ENCODE results near the gene ERLIN1.

The ERLIN1 gene

GRCh38 chr10:100209303-100209702 lies 23.5 kb upstream of the ERLIN1 start:
- no peak for TF ChIP-seq CTCF (IDR thresholded peaks at IDR 0.05; ENCODE audit: low read depth, low read length)
- DNase-seq (ENCODE audit: low read depth in 2 of 2), result peak; percentile 55 to 71
- no peak overlapping the region for H3K4me3 ChIP-seq (replicated peaks in 1 of 2; ENCODE audit: low read depth in 2 of 2, low read length in 2 of 2)

DNA sequence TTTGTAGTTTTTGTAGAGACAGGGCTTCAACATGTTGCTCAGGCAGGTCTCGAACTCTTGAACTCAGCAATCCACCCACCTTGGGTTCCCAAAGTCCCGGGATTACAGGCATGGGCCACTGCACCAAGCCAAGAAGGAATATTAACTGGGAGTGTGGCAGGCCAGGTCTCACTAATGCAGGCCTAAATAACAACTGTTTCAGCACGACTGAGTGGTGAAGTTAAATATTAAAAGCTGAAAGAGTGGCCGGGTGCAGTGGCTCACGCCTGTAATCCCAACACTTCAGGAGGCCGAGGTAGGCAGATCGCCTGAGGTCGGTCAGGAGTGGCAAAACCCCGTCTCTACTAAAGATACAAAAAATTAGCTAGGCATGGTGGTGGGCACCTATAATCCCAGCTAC lies 22.4 kb upstream of the ERLIN1 start:
- no peak overlapping the region for H3K4me3 ChIP-seq (replicated peaks in 1 of 2; ENCODE audit: low read depth in 2 of 2, low read length in 2 of 2)
- TF ChIP-seq CTCF (IDR thresholded peaks at IDR 0.05; ENCODE audit: low read depth, low read length), result no peak
- DNase-seq (ENCODE audit: low read depth in 2 of 2), result no peak

DNA sequence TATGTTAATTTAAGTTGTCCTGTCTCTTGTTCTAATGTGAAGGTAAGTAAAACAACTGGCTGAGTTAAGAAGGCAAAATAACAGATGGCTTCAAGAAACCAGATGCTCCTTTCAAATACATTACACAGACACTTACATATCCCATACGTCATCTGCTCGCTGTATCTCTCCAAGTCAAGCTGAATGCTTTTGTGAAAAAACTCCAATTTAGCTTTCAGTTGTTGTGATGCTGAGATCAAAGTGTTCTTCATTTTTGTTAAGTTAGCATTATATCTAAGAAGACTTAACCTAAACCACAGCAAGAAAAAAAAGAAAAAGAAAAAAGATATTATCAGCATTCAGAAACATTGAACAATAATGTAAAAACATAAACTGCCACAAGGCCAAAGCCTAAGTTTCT lies 18.5 kb upstream of the ERLIN1 start:
- no peak for TF ChIP-seq CTCF (IDR thresholded peaks at IDR 0.05; ENCODE audit: low read depth, low read length)
- no peak overlapping the region for H3K4me3 ChIP-seq (replicated peaks in 1 of 2; ENCODE audit: low read depth in 2 of 2, low read length in 2 of 2)
- no peak for DNase-seq (ENCODE audit: low read depth in 2 of 2)

DNA sequence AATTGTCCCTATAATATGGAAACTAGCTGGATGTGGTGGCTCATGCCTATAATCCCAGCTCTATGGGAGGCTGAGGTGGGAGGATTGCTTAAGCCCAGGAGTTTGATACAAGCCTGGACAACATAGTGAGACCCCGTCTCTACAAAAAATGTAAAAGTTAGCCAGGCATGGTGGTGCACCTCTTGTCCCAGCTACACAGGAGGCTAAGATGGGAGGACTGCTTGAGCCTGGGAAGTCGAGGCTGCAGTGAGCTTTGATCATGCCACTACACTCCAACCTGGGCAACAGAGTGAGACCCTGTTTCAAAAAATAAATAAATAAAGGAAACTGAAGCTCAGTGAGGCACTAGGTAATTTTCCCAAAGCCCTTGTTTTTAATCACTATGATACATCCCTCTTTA lies 15.7 kb upstream of the ERLIN1 start:
- no peak for DNase-seq (ENCODE audit: low read depth in 2 of 2)
- TF ChIP-seq CTCF (IDR thresholded peaks at IDR 0.05; ENCODE audit: low read depth, low read length), result no peak
- no peak overlapping the region for H3K4me3 ChIP-seq (replicated peaks in 1 of 2; ENCODE audit: low read depth in 2 of 2, low read length in 2 of 2)

DNA sequence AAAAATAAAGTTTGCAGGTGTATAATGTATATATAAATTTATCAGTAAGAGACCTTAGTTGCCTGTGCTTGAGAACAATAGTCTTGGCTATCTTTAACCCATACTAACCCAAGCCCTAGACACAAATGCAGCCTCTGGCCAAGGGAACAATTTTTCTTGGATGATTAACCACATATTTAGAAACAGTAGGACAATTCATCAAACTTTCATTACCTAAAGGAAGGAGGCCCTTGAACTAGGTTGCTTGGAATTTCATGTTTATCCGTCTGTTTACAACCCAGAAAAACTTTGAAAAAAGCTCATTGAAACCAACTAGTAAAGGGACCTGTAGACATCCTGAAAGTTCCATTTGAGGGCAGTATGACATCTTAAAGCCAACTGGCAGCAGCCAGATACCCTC lies 8.9 kb upstream of the ERLIN1 start:
- no peak overlapping the region for H3K4me3 ChIP-seq (replicated peaks in 1 of 2; ENCODE audit: low read depth in 2 of 2, low read length in 2 of 2)
- no peak for DNase-seq (ENCODE audit: low read depth in 2 of 2)
- no peak for TF ChIP-seq CTCF (IDR thresholded peaks at IDR 0.05; ENCODE audit: low read depth, low read length)

DNA sequence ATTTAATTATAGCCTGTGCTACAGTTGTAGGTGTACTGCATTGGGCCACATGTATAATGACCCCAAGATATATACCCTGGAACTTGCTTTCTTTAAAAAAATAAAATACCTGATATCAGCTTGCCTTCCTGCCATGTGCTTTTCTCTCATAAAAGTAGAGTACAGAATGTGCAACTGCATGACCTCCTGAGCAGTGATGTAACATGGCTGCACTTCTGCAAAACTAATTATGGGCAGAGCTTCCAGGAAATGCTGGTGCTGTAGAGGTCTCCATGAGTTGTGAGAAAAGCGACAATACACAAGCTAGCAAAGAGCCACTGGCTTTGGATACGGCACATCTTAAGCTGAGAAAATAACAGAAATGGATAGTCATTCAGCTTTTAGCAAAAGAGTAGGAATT lies 6.5 kb upstream of the ERLIN1 start:
- H3K4me3 ChIP-seq (replicated peaks in 1 of 2; ENCODE audit: low read depth in 2 of 2, low read length in 2 of 2), result no peak overlapping the region
- DNase-seq (ENCODE audit: low read depth in 2 of 2), result no peak
- TF ChIP-seq CTCF (IDR thresholded peaks at IDR 0.05; ENCODE audit: low read depth, low read length), result no peak

Data from cardiac fibroblast (primary cell).